Measurements from ENCODE around the gene TNNT3. TPM values are rescaled to one million over a fixed set of nuclear protein-coding genes. Genes with fewer than 3 reads are reported as not detected.

The TNNT3 gene
- total RNA-seq, 4 donors from 2014 or later = 1.7 to 4.1 (median 2.6) TPM; not detected in 1

GRCh38 chr11:1921574-1922141 lies 2.2 kb downstream of the TNNT3 start:
- TF ChIP-seq POLR2A (IDR thresholded peaks at IDR 0.05) (no peak), CTCF (IDR thresholded peaks at IDR 0.05) (no peak)
- no peak for DNase-seq
- intact Hi-C loops (cut with DNase I) = no loop called here
- Histone ChIP-seq H3K4me3 (replicated peaks in 1 of 3) (no peak overlapping the region), H3K36me3 (no peaks in the 10 kb centered on the region), H3K27ac (no peak overlapping the region), H3K4me1 (peaks cover 6 to 10% of the 10 kb centered on the region in 2 donors), H3K27me3 (no peaks in the 10 kb centered on the region), H3K9me3 (no peaks in the 10 kb centered on the region)
- 59 to 73% methylated on average over 10 to 18 of the region's 18 CpGs for WGBS, 2 donors

- no peaks in the 10 kb centered on the region for H3K36me3 ChIP-seq
- TF ChIP-seq CTCF (IDR thresholded peaks at IDR 0.05) (no peak), POLR2A (IDR thresholded peaks at IDR 0.05) (no peak)
- no peak for DNase-seq
- no peak overlapping the region for H3K4me3 ChIP-seq (replicated peaks in 1 of 3)
- H3K9me3 ChIP-seq = no peaks in the 10 kb centered on the region
- H3K27ac ChIP-seq = no peak overlapping the region
- H3K27me3 ChIP-seq = no peaks in the 10 kb centered on the region
- H3K4me1 ChIP-seq = peaks cover 6 to 10% of the 10 kb centered on the region in 2 donors
- intact Hi-C loops (cut with DNase I) = no loop called here
- 75 to 76% methylated on average over 10 to 14 of the region's 14 CpGs for WGBS, 2 donors
These were observed 3.1 kb downstream of the TNNT3 start for GRCh38 chr11:1922481-1923081.

GRCh38 chr11:1923201-1923956 lies 3.9 kb downstream of the TNNT3 start:
- intact Hi-C loops (cut with DNase I) = no loop called here
- Histone ChIP-seq H3K4me3 (replicated peaks in 1 of 3) (no peak overlapping the region), H3K27me3 (no peaks in the 10 kb centered on the region), H3K4me1 (peaks cover 6 to 10% of the 10 kb centered on the region in 2 donors), H3K27ac (no peak overlapping the region), H3K9me3 (no peaks in the 10 kb centered on the region), H3K36me3 (no peaks in the 10 kb centered on the region)
- 91 to 93% methylated on average over 21 to 22 of the region's 22 CpGs for WGBS, 2 donors
- TF ChIP-seq CTCF (IDR thresholded peaks at IDR 0.05) (no peak), POLR2A (IDR thresholded peaks at IDR 0.05) (no peak)
- no peak for DNase-seq

GRCh38 chr11:1924181-1924580 lies 4.7 kb downstream of the TNNT3 start:
- intact Hi-C loops (cut with DNase I) = no loop called here
- peaks cover 6 to 10% of the 10 kb centered on the region in 2 donors for H3K4me1 ChIP-seq
- TF ChIP-seq CTCF (IDR thresholded peaks at IDR 0.05) (no peak), POLR2A (IDR thresholded peaks at IDR 0.05) (no peak)
- WGBS, 2 donors = 38 to 48% methylated on average over 15 to 17 of the region's 17 CpGs
- H3K27ac ChIP-seq = no peak overlapping the region
- peak; percentile 32 to 45 for DNase-seq
- no peak overlapping the region for H3K4me3 ChIP-seq (replicated peaks in 1 of 3)
- H3K36me3 ChIP-seq = no peaks in the 10 kb centered on the region
- no peaks in the 10 kb centered on the region for H3K9me3 ChIP-seq
- H3K27me3 ChIP-seq = no peaks in the 10 kb centered on the region

Measured in thyroid gland (tissue), 4 donors.